Neural progenitor cell (in vitro differentiated cells): Measurements from ENCODE around the gene CEP85.

Experiments used
- EZH2 ChIP-seq: fragments of 200-600 bp; sonication (generic); IDR thresholded peaks from 2 replicates; pipeline ENCODE4 v1.6.1; 2017; ENCODE audit warnings: antibody characterized with exemption, mild to moderate bottlenecking, moderate library complexity
- TF ChIP-seq, protein P1 (sequence below): fragments of 200-600 bp; sonication (generic); IDR thresholded peaks from 2 replicates; pipeline ENCODE4 v1.5.1; 2017; ENCODE audit warnings: antibody characterized with exemption, mild to moderate bottlenecking

DNA sequence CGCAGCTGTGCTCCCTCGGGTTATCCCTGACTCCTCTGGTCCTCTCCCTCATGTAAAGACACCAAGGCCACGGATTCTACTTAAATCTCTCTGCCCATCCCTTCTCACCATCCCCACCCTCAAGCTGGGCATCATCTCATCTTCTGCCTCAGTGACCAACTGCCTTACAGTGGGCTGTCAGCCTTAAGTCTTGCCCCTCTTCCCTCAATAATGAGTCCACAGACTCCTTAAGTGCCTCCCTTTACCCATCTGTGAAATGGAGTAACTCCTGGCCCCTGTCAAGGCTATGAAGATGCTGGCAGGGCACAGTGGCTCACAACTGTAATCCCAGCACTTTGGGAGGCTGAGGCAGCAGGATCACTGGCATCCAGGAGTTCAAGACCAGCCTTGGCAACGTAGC lies 57.9 kb downstream of the CEP85 start:
- TF ChIP-seq, protein P1, sequence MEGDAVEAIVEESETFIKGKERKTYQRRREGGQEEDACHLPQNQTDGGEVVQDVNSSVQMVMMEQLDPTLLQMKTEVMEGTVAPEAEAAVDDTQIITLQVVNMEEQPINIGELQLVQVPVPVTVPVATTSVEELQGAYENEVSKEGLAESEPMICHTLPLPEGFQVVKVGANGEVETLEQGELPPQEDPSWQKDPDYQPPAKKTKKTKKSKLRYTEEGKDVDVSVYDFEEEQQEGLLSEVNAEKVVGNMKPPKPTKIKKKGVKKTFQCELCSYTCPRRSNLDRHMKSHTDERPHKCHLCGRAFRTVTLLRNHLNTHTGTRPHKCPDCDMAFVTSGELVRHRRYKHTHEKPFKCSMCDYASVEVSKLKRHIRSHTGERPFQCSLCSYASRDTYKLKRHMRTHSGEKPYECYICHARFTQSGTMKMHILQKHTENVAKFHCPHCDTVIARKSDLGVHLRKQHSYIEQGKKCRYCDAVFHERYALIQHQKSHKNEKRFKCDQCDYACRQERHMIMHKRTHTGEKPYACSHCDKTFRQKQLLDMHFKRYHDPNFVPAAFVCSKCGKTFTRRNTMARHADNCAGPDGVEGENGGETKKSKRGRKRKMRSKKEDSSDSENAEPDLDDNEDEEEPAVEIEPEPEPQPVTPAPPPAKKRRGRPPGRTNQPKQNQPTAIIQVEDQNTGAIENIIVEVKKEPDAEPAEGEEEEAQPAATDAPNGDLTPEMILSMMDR = no peak
- TF ChIP-seq EZH2 = no peak
